DND-41 (cell line): Measurements from ENCODE around the gene SLC66A2.

Source experiments
- ATAC-seq: fragments of 200-7000 bp; cut with Tn5 transposase; 3 replicates; pipeline ENCODE4 v1.9.1; 2021; ENCODE audit warnings: low read depth; ENCODE audit not compliant: insufficient read depth
- DNase-seq: peaks from one replicate; pipeline ENCODE4 v3.0.0-alpha.2; 2020
- H2AFZ ChIP-seq: 2 replicates; pipeline ENCODE4 v1.6.0; 2012; ENCODE audit warnings: low read depth, low read length
- H3K27ac ChIP-seq: 2 replicates; pipeline ENCODE4 v1.5.1; 2012; ENCODE audit warnings: low read length, inconsistent platforms
- H3K27me3 ChIP-seq: fragments of 200-600 bp; sonication (generic); 2 replicates; pipeline ENCODE4 v1.6.0; 2012; ENCODE audit warnings: low read length, mild to moderate bottlenecking, inconsistent platforms; ENCODE audit not compliant: insufficient read depth, poor library complexity
- H3K36me3 ChIP-seq: 2 replicates; pipeline ENCODE4 v1.5.1; 2012; ENCODE audit warnings: low read length, inconsistent platforms; ENCODE audit not compliant: insufficient read depth
- H3K4me1 ChIP-seq: 2 replicates; pipeline ENCODE4 v1.5.1; 2012; ENCODE audit warnings: mild to moderate bottlenecking, low read length; ENCODE audit not compliant: insufficient read depth
- H3K4me2 ChIP-seq: 2 replicates; pipeline ENCODE4 v1.6.0; 2012; ENCODE audit warnings: mild to moderate bottlenecking, moderate library complexity, low read length, inconsistent platforms; ENCODE audit not compliant: insufficient read depth
- H3K4me3 ChIP-seq, 2 experiments: fragments of 200-600 bp in 1 of 2; shearing (Covaris generic) in 1 of 2; 2 replicates each; pipeline ENCODE4 v1.5.1; 2012 to 2016; ENCODE audit warnings: inconsistent platforms in 2 of 2, low read length in 2 of 2, mild to moderate bottlenecking in 2 of 2, low read depth in 1 of 2, moderate library complexity in 1 of 2
- H3K79me2 ChIP-seq: 2 replicates; pipeline ENCODE4 v1.6.0; 2012; ENCODE audit warnings: low read length, inconsistent platforms; ENCODE audit not compliant: insufficient read depth
- H3K9ac ChIP-seq: 2 replicates; pipeline ENCODE4 v1.6.0; 2012; ENCODE audit warnings: low read depth, mild to moderate bottlenecking, inconsistent platforms, low read length, moderate library complexity
- H3K9me3 ChIP-seq: 2 replicates; pipeline ENCODE4 v1.5.1; 2012; ENCODE audit warnings: low read length, moderate library complexity, mild to moderate bottlenecking, inconsistent platforms; ENCODE audit not compliant: insufficient read depth, severe bottlenecking
- H4K20me1 ChIP-seq: 2 replicates; pipeline ENCODE4 v1.6.0; 2012; ENCODE audit warnings: low read length; ENCODE audit not compliant: insufficient read depth
- CTCF ChIP-seq: IDR thresholded peaks from 2 replicates; pipeline ENCODE4 v1.5.1; 2012; ENCODE audit warnings: borderline replicate concordance, low read length, moderate library complexity, mild to moderate bottlenecking; ENCODE audit not compliant: poor library complexity, severe bottlenecking; ENCODE audit errors: extremely low read depth
- EZH2 ChIP-seq: IDR thresholded peaks from 3 replicates; pipeline ENCODE4 v1.6.1; 2012; ENCODE audit warnings: borderline replicate concordance, low read depth, mild to moderate bottlenecking, moderate library complexity, low read length, inconsistent platforms; ENCODE audit not compliant: severe bottlenecking

The SLC66A2 gene

GRCh38 chr18:79916128-79916494 lies 35.3 kb downstream of the SLC66A2 start:
- no peak overlapping the region for H3K4me3 ChIP-seq
- H2AFZ ChIP-seq = no peak overlapping the region
- H3K4me2 ChIP-seq = no peak overlapping the region
- H3K9ac ChIP-seq = no peak overlapping the region
- peaks cover 28% of the 10 kb centered on the region for H4K20me1 ChIP-seq
- H3K36me3 ChIP-seq = peaks cover 62% of the 10 kb centered on the region
- no peak overlapping the region for H3K27ac ChIP-seq
- H3K79me2 ChIP-seq = peaks cover 16% of the 10 kb centered on the region
- TF ChIP-seq EZH2 (no peak), CTCF (no peak)
- ATAC-seq = no peak
- no peak for DNase-seq
- no peaks in the 10 kb centered on the region for H3K27me3 ChIP-seq
- H3K4me1 ChIP-seq = no peaks in the 10 kb centered on the region
- H3K9me3 ChIP-seq = peaks cover 2% of the 10 kb centered on the region

- Histone ChIP-seq H3K4me1 (no peaks in the 10 kb centered on the region), H3K27ac (no peak overlapping the region), H3K4me2 (no peak overlapping the region), H3K4me3 (no peak overlapping the region), H3K27me3 (no peaks in the 10 kb centered on the region), H4K20me1 (peaks cover 32% of the 10 kb centered on the region), H2AFZ (no peak overlapping the region), H3K36me3 (peaks cover 67% of the 10 kb centered on the region), H3K9ac (no peak overlapping the region), H3K79me2 (peaks cover 19% of the 10 kb centered on the region), H3K9me3 (peaks cover 2% of the 10 kb centered on the region)
- no peak for DNase-seq
- 0 out of 3 replicates have a peak, but pooled peaks have one; percentile 29 for ATAC-seq
- TF ChIP-seq EZH2 (no peak), CTCF (no peak)
Measured at GRCh38 chr18:79915161-79916127, 36.0 kb downstream of the SLC66A2 start.

- no peaks in the 10 kb centered on the region for H3K4me1 ChIP-seq
- H3K36me3 ChIP-seq = peaks cover 67% of the 10 kb centered on the region
- peaks cover 19% of the 10 kb centered on the region for H3K79me2 ChIP-seq
- ATAC-seq (no peak), DNase-seq (no peak)
- no peak overlapping the region for H3K27ac ChIP-seq
- no peaks in the 10 kb centered on the region for H3K27me3 ChIP-seq
- no peak overlapping the region for H3K9ac ChIP-seq
- H3K4me3 ChIP-seq = no peak overlapping the region
- H2AFZ ChIP-seq = no peak overlapping the region
- no peak overlapping the region for H3K4me2 ChIP-seq
- TF ChIP-seq CTCF (no peak), EZH2 (no peak)
- H4K20me1 ChIP-seq = peaks cover 32% of the 10 kb centered on the region
- peaks cover 2% of the 10 kb centered on the region for H3K9me3 ChIP-seq
Measured at GRCh38 chr18:79914614-79915160, 36.8 kb downstream of the SLC66A2 start.
